Endodermal cell (in vitro differentiated cells): ENCODE measurements around the gene ELP4. TPM values are rescaled to one million over a fixed set of nuclear protein-coding genes. Genes with fewer than 3 reads are reported as not detected.

ENCODE experiments used
- DNase-seq: peaks from one replicate; pipeline ENCODE4 v3.0.0-alpha.2; 2017
- H3K27ac ChIP-seq: 2 replicates; pipeline ENCODE4 v1.5.1; 2013; ENCODE audit warnings: mild to moderate bottlenecking, low read depth, low read length, moderate library complexity
- H3K27me3 ChIP-seq: 2 replicates; pipeline ENCODE4 v1.6.1; 2013; ENCODE audit warnings: mild to moderate bottlenecking, low read length, moderate library complexity; ENCODE audit not compliant: insufficient read depth, control insufficient read depth, poor library complexity, severe bottlenecking
- H3K36me3 ChIP-seq: 2 replicates; pipeline ENCODE4 v1.7.0; 2013; ENCODE audit warnings: mild to moderate bottlenecking, low read length, moderate library complexity; ENCODE audit not compliant: control insufficient read depth, insufficient read depth
- H3K4me1 ChIP-seq: one replicate; pipeline ENCODE4 v1.7.0; 2013; ENCODE audit warnings: low read length; ENCODE audit not compliant: control insufficient read depth, insufficient read depth
- H3K4me3 ChIP-seq: 2 replicates; pipeline ENCODE4 v1.5.1; 2013; ENCODE audit warnings: mild to moderate bottlenecking, low read length, moderate library complexity
- H3K9ac ChIP-seq: 2 replicates; pipeline ENCODE4 v1.6.1; 2013; ENCODE audit warnings: mild to moderate bottlenecking, low read length, moderate library complexity; ENCODE audit not compliant: poor library complexity, severe bottlenecking; ENCODE audit errors: extremely low read depth
- H3K9me3 ChIP-seq: 2 replicates; pipeline ENCODE4 v1.6.1; 2013; ENCODE audit warnings: mild to moderate bottlenecking, low read length, moderate library complexity; ENCODE audit not compliant: control insufficient read depth
- H3K27ac Mint-ChIP-seq: 2 replicates; pipeline ENCODE4 v1.8.0; 2020; ENCODE audit warnings: mixed read lengths
- H3K27me3 Mint-ChIP-seq: 2 replicates; pipeline ENCODE4 v1.8.0; 2021; ENCODE audit warnings: mild to moderate bottlenecking, mixed read lengths; ENCODE audit not compliant: insufficient read depth
- H3K36me3 Mint-ChIP-seq: 2 replicates; pipeline ENCODE4 v1.8.0; 2020; ENCODE audit warnings: low read depth, mixed read lengths
- H3K4me1 Mint-ChIP-seq: 2 replicates; pipeline ENCODE4 v1.8.0; 2020; ENCODE audit warnings: mixed read lengths
- H3K4me3 Mint-ChIP-seq: 2 replicates; pipeline ENCODE4 v1.8.0; 2020; ENCODE audit warnings: mild to moderate bottlenecking, moderate library complexity, mixed read lengths
- H3K9me3 Mint-ChIP-seq: 2 replicates; pipeline ENCODE4 v1.8.0; 2020; ENCODE audit warnings: mild to moderate bottlenecking, mixed read lengths
- CTCF ChIP-seq: fragments of 200-600 bp; sonication (generic); conservative IDR thresholded peaks from 2 replicates; pipeline ENCODE4 v1.5.0; 2021; ENCODE audit warnings: antibody characterized with exemption, mild to moderate bottlenecking
- WGBS, 2 experiments: methylation state at CpG; one replicate each; pipeline versions ENCODE4 v1.1.5 to v1.1.7; 2013; ENCODE audit warnings: missing lambda C conversion rate in 2 of 2, mixed read lengths in 1 of 2; ENCODE audit not compliant: insufficient coverage in 1 of 2, insufficient read length in 1 of 2; 5-methylcytosine and 5-hydroxymethylcytosine counted together
- total RNA-seq, 2 donors: library from RNA; stranded (reverse); fragmentation: NEBNext Ultra II Directional in 1 of 2; extraction: Animal tissue kit (Norgen Biotek cat#: 25700) in 1 of 2; gene quantifications; 2 replicates in 1 of 2; 3 replicates in 1 of 2; pipeline ENCODE4 v1.2.1, GENCODE V29; 2021

The ELP4 gene
- total RNA-seq, 2 donors from 2014 or later, result 19.1 to 25.2 TPM

DNA sequence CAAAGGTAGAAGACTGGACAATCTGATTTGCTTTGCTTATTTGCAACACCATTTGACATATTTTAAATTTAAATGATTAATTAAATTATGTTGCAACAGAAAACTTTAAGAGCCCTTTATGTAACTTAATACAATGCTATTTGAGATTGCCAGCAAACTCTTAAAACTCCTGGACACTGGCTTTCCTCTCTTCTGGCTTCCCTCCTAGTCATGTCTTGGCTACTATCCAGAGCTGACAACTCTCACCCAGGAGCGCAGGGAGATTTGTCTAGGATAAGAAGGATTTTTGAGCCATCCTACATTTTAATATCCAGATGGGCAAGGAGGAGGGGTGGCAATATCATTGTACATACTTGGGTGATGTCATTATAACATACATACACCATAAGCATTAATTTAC is 134.3 kb downstream of the ELP4 start:
- H3K27ac ChIP-seq, result no peak overlapping the region
- 100% methylated on average over 1 of the region's 1 CpG; no CpG with 5 or more reads in 1 of the 2 experiments for WGBS, 2 experiments
- H3K36me3 ChIP-seq, result no peaks in the 10 kb centered on the region
- Mint-ChIP-seq H3K27ac (no peak overlapping the region), H3K27me3 (no peaks in the 10 kb centered on the region), H3K36me3 (no peaks in the 10 kb centered on the region), H3K4me1 (no peaks in the 10 kb centered on the region), H3K4me3 (no peak overlapping the region), H3K9me3 (no peaks in the 10 kb centered on the region)
- H3K27me3 ChIP-seq, result no peaks in the 10 kb centered on the region
- no peak overlapping the region for H3K9ac ChIP-seq
- no peak for TF ChIP-seq CTCF
- H3K4me3 ChIP-seq, result no peak overlapping the region
- DNase-seq, result no peak
- H3K4me1 ChIP-seq, result no peaks in the 10 kb centered on the region
- H3K9me3 ChIP-seq, result no peaks in the 10 kb centered on the region

GRCh38 chr11:31645747-31646146 is 136.2 kb downstream of the ELP4 start:
- no peaks in the 10 kb centered on the region for H3K9me3 ChIP-seq
- no peaks in the 10 kb centered on the region for H3K9me3 Mint-ChIP-seq
- H3K4me1 ChIP-seq, result no peaks in the 10 kb centered on the region
- no peaks in the 10 kb centered on the region for H3K36me3 Mint-ChIP-seq
- H3K27me3 ChIP-seq, result no peaks in the 10 kb centered on the region
- peaks cover 3% of the 10 kb centered on the region for H3K27me3 Mint-ChIP-seq
- H3K4me1 Mint-ChIP-seq, result peaks cover 10% of the 10 kb centered on the region
- no peak overlapping the region for H3K4me3 Mint-ChIP-seq
- no peak overlapping the region for H3K27ac Mint-ChIP-seq
- no peak overlapping the region for H3K27ac ChIP-seq
- no peaks in the 10 kb centered on the region for H3K36me3 ChIP-seq
- no peak overlapping the region for H3K4me3 ChIP-seq
- H3K9ac ChIP-seq, result no peak overlapping the region
- no peak for TF ChIP-seq CTCF
- no peak for DNase-seq

DNA sequence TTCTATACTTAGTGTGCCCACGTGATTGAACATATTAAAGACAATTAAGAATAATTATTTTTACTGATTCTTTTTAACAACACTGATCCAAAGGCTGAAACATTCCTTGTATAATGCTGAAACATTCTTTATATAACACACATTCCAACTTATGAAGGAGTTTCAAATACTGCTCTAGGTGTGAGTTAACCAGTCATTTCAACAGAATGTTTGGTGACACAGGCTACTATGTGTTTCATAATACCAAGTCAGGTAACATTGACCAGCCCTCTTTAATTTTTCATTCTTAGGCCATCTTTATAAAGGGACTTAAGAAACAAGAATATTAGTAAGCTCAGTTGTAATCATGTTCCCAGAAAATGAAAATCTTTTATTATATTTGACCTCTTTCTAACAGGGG is 136.6 kb downstream of the ELP4 start:
- Histone ChIP-seq H3K9me3 (no peaks in the 10 kb centered on the region), H3K27ac (no peak overlapping the region), H3K27me3 (no peaks in the 10 kb centered on the region), H3K4me3 (no peak overlapping the region), H3K4me1 (no peaks in the 10 kb centered on the region), H3K9ac (no peak overlapping the region), H3K36me3 (no peaks in the 10 kb centered on the region)
- peaks cover 12% of the 10 kb centered on the region for H3K4me1 Mint-ChIP-seq
- no peaks in the 10 kb centered on the region for H3K9me3 Mint-ChIP-seq
- peaks cover 3% of the 10 kb centered on the region for H3K27me3 Mint-ChIP-seq
- TF ChIP-seq CTCF, result no peak
- no peak for DNase-seq
- no peak overlapping the region for H3K27ac Mint-ChIP-seq
- H3K36me3 Mint-ChIP-seq, result no peaks in the 10 kb centered on the region
- WGBS, 2 experiments, result no CpG with 5 or more reads among the region's 1 CpG
- H3K4me3 Mint-ChIP-seq, result no peak overlapping the region
